NOMO-1 (cell line): ENCODE measurements around the gene KANSL3.
"Not testable (repeated sequence)": the region's sequence is repeated elsewhere in the genome, so short reads cannot be mapped to it uniquely, and the experiment has no call there.

ENCODE experiments used
- DNase-seq, 2 experiments: peaks; one replicate each; lab custom pipeline; 2025; ENCODE audit not compliant: unreplicated experiment in 2 of 2; lab: John Stamatoyannopoulos, UW

Gene KANSL3

DNA sequence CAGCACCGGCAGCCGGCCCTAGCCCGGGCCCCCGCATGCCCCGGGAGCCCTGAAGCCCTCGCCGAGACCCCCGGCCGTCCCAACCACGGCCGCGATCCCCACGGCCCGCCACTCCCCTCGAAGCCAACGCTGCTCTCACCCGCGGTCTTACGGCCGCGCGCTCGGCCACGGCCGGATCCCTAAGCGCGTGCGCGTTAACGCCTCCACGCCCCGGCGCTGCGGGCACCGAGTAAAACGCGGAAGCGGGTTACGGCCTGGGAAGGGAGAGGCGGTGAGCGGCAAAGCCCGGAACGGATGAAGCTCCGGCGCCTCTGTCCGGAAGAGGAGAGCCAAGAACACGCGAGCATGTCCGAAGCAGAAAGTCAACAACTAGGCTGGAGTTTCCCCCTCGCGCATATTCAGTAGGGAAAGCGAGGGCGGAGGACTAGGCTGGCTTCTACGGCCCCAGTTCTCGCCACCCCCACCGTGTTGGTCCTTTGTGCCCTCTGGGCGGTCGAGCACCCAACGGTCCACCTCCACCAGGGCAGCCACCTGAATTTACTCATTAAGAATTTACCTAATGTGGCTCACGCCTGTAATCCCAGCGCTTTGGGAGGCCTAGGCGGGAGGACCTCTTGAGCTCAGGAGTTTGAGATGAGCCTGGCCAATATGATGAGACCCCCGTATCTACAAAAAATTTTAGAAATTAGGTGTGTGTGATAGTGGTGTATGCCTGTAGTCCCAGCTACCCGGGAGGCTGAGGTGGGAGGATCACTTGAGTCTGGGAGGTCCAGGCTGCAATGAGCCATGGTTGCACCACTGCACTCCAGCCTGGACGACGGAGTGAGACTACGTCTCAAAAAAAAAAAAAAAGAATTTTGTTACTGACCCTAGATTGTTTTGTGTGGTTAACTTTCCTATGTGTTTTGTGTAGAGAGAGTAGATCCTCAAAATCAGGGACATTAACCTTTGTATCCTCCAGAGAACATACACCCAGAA is at the start of gene KANSL3:
KANSL3 (minus strand) TSS at position 169 of the 978 bp plus-strand sequence. CDS start 1,177 bp downstream, outside the sequence.
- DNase-seq = peak; percentile 90 to 92

DNA sequence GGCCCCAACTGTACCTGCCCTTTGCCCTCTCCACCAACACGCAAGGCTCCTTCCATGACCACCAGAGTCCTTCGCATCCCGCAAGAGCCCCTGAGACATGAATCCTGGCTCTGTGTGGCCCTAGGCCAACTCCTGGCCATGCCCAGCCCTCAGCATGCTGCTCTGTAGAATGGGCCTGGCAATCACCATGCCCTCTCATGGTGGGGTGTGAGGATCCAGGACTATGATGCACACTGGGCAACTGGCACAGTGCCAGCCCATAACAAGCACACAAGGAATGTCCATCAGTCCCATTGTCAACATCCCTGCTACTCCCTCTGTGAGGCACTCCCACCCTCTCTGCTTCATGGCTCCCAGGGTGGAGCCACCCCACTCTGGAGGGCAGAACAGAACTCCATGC is 49.2 kb upstream of the KANSL3 start:
- no peak for DNase-seq

DNA sequence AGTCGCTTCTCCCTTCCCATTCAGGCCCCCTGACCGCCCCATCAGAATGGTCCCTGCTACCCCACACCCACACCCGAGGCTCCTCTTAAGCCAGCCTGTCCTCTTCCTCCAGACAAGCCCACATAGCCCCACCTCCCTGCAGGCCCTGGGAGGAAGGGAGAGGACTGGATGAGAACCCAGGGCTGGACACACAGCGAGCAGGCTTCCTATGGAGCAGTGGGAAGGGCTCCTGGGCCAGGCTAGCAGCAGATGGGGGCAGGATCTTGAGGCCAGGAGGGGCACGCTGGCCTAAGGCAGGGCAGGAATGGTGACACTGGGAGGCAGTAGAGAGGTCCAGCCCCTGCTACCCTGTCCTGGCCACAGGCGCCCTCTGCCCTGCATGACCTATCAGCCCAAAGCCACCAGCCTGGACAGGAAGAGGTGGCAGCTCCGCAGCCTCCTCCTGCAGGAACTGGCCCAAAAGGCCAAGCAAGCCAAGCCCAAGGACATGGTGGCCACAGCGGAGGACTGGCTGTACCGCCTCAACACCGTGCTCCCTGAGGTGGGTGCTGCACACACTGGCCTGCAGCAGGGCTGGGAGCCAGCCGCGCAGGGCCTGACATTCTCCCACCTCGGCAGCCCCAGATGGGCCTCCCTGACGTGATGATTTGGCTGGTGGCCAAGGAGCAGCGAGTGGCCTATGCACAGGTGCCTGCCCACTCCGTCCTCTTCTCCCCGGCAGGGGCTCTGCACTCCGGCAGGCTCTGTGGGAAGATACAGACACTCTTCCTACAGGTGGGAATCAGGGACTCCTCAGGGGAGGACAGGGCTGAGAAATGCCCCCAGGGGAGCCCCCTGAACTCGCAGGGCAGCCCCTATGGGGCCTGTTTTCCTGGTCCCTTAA is 47.7 kb upstream of the KANSL3 start:
- DNase-seq = no peak

DNA sequence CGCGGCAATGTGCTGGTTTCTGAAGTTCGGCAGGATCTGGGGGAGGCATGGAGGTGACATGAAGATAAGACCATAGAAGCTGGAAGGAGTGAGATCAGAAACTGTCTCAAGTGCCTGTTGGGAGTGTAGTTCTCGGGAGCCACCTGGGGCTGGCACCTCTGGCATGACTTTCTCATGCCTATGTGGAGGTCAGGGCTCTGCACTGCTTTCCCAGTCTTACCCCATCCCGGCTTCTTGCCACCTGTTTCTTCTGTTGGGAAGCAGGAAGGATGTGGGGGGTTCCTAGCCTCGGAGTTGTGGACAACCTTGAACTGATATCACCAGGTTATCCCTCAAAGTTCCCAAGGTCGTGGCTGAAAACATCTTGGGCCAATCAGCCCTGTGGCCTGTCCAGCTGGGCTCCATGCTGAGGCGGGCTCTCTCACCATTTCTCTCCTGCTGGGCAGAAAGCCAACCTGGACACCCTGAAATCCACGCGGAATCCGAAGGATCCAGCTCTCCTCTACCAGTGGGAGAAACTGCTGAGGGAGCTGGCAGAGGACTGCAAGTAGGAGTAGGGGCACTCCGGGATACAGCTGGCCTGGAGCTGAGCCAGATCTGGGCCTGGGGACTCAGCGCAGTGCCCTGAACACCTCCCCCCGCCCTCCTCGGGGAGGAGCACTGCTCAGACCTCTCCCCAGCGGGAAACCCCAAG is 46.9 kb upstream of the KANSL3 start:
- no peak for DNase-seq

DNA sequence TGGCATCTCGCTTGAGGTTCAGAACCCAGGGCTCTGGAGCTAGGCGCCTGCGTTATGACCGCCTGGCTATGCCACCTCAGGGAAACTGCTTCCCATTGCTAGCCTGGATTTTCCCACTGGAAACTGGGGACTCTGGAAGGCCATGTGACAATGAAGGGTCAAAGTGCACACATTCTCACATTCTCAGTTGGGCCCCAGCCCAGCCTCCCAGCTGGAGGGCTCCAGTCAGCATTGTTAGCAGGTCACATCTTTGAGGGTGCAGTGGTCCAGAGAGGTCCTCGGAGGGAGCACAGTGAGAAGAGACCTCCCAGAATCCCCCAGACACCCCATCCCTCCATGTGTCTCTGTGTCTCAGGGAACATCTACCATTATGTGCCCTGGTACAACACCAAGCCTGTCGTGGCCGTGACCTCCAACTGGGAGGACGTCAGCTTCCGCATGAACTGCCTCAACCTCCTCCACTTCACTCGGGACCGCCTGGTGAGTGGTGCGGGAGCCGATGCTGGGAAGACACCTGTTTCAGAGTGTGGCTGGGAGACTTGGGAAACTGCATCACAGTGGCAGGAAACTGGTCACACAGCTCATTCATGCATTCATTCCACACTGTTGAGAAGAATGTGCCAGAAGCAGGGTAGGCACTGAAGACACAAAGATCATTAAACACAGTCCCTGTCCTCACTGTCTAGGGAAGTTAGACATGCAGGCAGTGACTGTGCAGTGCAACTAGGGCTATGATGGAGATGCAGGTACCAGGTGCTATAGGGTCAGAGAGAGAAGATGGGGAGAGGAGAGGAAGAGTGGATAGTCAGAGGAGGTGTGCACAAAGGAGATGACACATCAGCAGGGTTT is 46.1 kb upstream of the KANSL3 start:
- no peak for DNase-seq

DNA sequence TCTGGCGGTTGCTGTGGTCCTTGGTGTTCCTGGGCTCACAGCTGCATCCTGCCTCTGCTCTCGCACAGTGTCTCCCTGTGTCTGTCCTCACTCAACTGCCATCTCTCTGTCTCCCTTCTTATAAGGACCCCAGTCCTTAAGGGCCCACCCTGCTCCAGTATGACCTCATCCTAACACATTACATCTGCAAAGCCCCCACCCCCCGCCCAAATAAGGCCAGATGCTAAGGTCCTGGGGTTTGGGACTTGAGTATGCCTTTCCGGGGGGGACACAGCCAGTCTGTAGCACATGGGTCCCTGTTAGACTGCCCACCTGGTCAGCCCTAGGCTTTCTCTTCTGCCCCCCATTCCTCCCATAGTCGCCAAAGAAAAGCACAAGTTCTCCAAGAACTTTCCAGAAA is 45.2 kb upstream of the KANSL3 start:
- DNase-seq = no peak

DNA sequence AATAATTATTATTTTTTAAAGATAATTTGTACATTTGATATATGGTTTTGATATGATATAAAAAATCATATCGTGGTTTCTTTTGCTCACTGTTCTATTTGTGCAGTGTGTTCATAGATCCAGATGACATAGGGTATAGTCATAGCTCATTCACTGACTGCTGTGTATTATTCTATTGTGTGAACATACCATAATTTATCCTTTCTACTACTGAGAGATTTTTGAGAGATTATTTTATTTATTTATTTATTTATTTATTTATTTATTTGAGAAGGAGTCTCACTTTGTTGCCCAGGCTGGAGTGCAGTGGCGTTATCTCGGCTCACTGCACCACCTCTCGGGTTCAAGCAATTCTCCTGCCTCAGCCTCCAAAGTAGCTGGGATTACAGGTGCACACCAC is 43.4 kb upstream of the KANSL3 start:
- no peak for DNase-seq

DNA sequence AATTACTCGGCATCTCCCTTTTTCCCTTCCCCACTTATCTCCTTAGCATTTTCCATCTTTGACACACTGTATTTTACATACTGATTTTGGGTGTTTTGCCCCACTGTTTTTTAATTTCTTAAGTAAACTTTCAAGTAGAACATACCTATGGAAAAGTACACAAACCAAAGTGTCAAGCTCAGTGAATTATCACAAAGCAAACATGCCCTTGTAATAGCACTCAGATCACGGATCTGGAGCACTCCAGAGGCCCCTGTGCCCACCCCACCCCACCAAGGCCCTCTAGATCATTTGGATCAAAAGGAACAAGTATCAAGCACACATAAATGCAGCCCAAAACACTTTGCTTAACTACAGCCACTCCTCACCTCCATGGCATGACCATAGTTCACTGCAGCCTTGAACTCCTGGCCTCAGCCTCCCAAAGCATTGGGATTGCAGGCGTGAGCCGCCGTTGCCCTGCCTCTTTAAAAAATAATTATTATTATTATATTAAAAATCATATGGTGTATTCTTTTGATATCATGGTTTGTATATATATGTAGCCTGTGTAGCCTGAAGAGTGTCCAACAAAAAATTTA is 42.5 kb upstream of the KANSL3 start:
- DNase-seq = no peak

DNA sequence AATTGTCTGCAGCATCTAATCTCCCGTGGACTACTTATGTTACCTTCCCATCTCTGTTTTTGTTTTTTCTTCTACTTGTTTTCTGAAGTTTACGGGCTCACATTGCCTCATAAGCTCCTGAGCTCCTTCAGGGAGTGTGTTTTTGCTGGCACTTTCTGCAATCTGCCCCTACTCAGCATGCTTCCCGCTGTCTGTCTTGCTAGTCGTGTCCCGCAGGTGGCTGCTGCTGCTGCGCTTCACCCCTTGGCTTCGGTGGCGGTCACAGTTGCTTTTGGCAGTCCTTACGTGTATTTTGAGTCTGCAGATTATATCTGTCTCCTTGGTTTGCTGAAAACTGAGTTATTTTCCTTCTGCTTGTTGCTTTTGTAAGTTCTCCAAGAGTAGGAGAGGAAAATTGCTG is 41.7 kb upstream of the KANSL3 start:
- no peak for DNase-seq

DNA sequence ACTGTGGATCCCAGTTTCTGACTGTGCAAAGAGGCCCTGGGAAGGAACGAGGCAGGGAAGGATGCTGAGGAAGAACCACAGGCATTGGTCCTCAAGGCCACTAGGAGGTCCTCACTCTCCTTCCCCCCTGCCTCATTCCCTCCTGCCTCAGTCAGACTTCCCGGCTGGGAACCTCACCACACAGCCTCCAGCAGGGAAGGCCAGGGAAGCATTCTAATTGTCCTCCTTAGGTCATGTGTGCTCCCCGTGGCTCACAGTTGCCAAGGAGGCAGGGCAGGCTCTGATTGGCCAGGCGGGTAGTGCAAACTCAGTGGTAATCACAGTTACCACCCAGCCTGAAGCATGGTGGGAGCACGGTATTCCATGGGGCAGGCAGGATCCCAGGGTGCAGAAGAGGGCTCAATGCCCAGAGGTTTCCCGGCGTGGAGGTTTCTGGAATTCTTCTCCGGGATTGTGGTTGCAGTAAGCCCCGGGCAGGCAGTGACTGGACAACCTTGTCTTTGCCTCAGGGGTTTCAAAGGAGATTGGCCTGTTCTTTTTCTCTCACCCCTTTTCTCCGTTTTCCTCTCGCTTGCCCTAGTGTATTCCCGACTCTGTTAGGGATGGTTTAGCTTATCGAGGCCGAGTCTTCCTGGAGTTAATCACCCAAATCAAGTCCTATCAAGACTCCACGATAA is 31.6 kb upstream of the KANSL3 start:
- no peak for DNase-seq

DNA sequence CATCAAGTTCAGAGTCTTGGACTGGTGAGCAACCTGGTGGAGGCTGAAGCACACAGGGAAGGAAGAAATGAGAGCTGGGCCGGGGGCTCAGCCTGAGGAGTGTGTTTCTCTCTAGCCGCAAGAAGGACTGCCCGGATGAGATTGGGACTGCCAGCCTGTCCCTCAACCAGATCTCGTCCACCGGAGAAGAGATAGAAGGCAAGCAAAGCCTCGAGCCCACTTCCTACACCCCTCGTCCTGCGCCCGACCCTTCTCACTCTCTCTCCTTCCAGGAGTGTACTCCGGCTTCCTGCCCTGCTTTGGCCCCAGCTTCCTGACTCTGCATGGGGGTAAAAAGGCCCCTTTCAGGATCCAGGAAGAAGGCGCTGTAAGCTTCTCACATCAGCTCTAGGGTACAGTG is 30.7 kb upstream of the KANSL3 start:
- DNase-seq = no peak

DNA sequence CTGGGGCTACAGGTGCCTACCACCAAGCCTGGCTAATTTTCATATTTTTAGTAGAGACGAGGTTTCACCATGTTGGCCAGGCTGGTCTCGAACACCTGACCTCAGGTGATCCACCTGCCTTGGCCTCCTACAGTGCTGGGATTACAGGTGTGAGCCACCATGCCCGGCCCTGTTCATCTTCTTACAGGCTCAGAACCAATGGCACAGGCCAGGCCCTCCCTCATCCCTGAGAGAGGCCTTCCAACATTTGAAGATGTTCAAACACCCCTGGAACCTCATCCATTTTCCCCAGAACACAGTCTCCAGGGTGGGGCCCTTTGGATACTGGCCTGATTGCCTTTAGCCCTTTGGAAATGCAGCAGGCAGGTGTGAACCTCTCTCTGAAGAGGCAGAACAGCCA is 27.6 kb upstream of the KANSL3 start:
- not testable (repeated sequence) for DNase-seq

DNA sequence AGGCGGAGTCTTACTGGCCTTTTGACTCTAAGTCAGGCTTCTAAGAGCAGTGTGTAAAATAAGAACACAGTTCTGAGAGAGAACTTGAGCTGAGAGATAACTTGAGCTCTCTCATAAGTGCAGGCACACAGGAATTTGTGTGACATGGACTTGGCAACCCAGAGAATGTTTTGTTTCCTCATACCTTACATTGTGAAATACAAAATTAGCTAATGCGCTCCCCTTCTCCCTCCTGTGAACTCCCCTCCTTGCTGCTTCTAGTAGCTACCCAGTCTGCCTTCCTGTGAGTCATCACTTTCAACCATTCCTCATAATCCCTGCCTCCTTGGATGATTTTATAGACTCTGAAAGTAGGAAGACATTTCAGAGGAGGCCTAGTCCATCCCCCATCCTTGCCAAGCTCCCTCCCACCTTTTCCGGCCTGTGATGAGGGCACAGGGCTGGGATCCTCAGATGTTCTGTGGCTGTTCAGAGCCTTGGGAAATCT is 27.0 kb upstream of the KANSL3 start:
- peak; percentile 80 to 91 for DNase-seq

DNA sequence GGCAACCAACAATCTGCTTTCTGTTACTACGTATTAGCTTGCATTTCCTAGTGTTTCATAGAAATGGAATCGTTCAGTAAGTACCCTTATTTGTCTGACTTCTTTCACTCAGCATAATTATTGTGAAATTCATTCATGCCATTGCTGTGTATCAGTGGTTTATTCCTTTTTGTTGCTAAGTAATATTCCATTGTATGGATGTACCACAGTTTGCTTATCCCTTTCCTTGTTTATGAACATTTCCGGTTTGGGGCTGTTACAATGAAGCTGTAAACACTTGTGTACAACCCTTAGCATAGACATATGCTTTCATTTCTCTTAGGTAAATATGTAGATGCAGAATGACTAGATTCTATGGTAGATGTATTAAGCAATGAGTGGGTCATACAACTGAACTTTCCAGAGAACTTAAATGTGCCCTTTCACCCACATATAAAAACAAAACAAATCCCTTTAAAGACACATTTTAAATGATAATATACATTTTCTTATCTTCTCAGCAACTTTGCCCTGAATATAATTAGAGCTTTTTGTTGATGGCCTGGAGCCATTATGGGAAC is 26.3 kb upstream of the KANSL3 start:
- DNase-seq = no peak

DNA sequence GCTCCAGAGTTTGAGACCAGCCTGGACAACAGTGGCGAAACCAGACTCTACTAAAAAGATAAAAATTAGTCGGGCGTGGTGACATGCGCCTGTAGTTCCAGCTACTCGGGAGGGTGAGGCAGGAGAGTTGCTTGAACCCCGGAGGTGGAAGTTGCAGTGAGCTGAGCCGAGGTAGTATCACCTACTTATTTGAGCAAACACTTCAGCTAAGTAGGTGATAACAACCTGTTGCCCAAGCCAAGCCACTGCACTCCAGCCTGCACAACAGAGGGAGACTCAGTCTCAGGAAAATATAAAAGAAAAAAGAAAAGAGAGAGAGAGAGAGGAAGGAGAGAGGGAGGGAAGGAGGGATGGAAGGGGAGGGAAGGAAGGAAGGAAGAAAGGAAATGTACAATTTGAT is 25.7 kb upstream of the KANSL3 start:
- no peak for DNase-seq

DNA sequence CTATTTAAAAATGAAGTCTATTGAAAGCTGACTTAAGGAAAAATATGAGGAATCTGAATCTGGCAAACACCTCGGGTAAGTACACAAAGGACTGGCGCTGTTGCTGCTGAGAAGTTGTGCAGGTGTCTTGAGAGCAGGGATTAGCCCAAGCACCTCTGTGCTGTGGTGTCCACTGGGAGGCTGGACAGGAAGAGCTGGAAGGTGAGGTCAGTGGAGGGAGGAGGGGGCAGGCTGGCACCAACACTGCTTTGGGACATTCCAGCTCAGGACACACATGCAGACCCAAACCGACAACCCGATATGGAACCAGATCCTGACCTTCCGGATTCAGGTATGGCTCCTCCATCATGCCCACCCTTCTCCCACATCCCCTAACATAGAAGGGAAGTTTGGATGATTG is 25.1 kb upstream of the KANSL3 start:
- DNase-seq = no peak

DNA sequence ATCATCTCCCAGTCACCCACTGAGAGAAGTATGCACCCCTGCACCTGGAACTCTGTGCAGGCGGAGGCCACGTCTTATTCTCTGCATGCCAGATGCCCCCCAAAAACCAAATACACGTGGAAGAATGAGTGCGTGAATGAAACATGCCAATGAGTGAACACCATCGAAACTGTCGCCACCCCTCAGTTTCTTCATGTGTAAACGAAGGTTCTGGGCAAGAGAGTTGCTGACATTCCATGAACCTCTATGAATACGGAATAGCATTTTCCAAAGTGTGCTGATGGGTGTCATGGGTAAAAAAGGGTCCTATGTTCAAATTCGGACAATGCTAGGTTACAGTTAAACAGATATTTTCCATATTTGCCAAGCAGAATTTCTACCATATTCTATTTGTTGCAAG is 24.2 kb upstream of the KANSL3 start:
- DNase-seq = no peak

DNA sequence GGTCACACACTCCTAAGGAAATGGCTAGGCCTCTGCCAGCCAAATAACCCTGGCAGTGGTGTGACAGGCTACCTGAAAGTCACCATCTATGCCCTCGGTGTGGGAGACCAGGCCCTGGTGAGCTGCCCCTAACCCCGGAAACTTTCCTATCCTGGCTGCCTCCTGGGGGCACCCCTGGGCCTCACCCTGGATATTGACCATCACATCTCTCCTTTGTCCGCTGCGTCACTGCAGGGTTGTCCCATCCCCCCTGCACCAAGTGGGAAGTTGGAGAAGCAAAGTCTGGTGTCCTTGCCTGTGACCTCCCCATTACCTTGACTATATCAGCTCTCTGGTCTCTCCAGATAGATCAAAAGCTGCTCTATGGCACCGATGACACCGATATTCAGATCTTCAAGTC is 23.2 kb upstream of the KANSL3 start:
- DNase-seq = no peak

DNA sequence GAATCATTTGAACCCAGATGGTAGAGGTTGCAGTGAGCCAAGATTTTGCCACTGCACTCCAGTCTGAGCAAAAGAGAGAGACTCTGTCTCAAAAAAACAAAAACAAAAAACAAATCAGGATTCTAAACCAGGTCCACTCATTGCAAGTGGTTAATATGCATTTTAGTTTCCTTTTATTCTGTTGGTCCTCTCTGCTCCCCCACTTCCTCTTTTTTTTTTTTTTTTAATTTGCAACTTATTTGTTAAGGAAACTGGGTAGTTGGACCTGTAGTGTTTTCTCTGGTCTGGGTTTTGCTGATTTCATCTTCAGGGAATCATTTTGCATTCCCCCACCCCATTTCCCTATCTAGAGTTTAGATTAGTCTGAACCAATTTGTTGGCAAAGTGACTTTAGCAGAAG is 18.4 kb upstream of the KANSL3 start:
- DNase-seq = peak; percentile 23 to 54
